Coronary artery (tissue), 2 donors: ENCODE measurements around the gene CTIF.
A peak's percentile ranks its signal among the peaks of the same experiment; 100 is the strongest.

ENCODE experiments used
- DNase-seq: peaks from one replicate; pipeline ENCODE4 v3.0.0-alpha.2; 2017; ENCODE audit warnings: low spot score
- H3K27ac ChIP-seq, 2 donors: fragments of 200-600 bp; sonication (generic); one replicate each; pipeline ENCODE4 v1.5.1; 2016 to 2019
- H3K4me3 ChIP-seq: fragments of 200-600 bp; sonication (generic); 2 replicates; pipeline ENCODE4 v1.5.1; 2016; ENCODE audit warnings: mild to moderate bottlenecking, moderate library complexity
- TF ChIP-seq, protein P1 (sequence below): fragments of 200-600 bp; sonication (generic); IDR thresholded peaks from one replicate; pipeline ENCODE4 v1.5.1; 2019; ENCODE audit warnings: antibody characterized with exemption

Gene CTIF

DNA sequence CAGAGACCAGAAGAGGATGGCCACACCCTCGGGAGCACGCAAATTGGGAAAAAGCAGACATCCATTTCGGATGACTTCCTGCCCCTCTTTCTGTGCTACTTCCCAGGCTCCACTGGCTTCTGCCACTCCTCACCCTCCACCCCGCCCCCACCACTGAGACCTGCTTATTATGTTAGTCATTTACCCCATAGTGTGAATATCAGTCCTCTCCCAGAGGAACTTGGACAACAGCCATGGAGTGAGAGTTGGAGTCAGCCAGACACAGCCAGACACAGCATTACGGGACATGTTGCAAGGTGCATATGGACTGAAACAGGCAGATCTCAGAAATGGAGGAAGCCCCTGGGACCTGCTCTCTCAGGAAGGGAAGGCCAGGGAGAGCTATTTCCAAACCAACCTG is 51.8 kb downstream of the CTIF start:
- DNase-seq = no peak
- no peak overlapping the region for H3K4me3 ChIP-seq
- peak overlapping the region; percentile 50 to 70 for H3K27ac ChIP-seq
- TF ChIP-seq, protein P1, sequence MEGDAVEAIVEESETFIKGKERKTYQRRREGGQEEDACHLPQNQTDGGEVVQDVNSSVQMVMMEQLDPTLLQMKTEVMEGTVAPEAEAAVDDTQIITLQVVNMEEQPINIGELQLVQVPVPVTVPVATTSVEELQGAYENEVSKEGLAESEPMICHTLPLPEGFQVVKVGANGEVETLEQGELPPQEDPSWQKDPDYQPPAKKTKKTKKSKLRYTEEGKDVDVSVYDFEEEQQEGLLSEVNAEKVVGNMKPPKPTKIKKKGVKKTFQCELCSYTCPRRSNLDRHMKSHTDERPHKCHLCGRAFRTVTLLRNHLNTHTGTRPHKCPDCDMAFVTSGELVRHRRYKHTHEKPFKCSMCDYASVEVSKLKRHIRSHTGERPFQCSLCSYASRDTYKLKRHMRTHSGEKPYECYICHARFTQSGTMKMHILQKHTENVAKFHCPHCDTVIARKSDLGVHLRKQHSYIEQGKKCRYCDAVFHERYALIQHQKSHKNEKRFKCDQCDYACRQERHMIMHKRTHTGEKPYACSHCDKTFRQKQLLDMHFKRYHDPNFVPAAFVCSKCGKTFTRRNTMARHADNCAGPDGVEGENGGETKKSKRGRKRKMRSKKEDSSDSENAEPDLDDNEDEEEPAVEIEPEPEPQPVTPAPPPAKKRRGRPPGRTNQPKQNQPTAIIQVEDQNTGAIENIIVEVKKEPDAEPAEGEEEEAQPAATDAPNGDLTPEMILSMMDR = no peak

DNA sequence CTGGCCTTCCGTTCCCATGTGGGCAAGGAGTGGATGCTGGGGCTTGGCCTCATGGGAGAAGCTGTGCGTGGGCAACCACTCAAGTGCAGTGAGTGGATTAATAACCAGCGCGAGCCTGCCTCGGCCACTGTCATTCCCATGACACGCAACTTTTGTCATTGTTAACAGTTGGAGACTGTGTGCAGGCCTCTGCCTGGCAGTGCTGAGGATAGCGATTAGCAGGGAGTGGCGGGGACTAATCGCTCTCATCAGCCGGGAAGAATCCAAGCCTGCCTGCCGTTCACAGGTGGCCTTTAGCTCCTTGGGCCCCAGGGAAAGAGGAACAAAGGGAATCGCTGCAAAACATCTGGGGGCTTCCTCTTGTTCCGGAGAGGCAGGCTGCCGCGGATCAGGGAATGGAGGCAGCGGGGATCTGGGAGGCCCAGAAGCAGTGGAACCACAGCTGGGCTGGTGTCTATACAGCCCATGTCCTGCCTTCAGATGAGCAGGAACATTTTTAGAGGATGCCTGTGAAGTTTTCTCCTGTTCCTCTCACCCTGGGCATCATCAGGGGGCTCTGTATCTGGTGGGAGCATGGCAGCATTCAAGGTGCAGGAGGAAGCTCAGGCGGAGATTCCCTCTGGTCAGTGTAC is 53.8 kb downstream of the CTIF start:
- TF ChIP-seq, protein P1 = no peak
- DNase-seq = no peak

DNA sequence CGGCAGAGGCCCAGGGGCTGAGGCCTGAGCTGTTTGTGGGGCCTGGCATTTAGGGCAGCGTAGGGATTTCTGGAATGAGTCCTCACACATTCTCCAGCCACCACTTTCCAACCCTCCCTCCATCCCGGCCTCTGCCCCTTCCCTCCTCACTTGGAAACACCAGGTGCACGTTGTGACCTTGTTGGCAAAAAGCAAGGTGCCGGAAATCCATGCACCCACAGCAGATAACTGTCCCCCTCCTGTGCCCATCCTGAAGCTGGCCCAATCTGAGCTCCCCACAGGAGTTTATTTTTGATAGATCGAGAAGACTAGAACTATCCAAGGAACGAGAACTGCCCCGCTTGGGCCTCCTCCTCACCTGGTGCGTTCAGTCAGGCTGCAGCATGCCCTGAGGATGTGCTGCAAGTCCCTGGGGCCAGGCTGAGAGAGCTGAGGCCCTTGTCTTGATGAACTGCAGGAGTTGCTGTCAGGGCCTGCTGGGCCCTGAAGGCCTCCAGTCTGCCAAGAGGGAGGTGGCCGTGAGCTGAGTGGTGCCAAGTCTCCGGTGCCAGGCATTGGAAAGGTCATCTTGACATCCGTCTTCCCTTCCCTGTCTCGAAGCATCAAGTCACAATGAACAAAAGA is 55.8 kb downstream of the CTIF start:
- Histone ChIP-seq H3K4me3 (no peak overlapping the region), H3K27ac (peak overlapping the region; percentile 10 to 42)
- no peak for DNase-seq
- TF ChIP-seq, protein P1 = no peak

More for the DNA sequence above, 53.8 kb downstream of the CTIF start:
- peak overlapping the region in 1 of 2 donors; percentile 21 for H3K27ac ChIP-seq
- no peak overlapping the region for H3K4me3 ChIP-seq

DNA sequence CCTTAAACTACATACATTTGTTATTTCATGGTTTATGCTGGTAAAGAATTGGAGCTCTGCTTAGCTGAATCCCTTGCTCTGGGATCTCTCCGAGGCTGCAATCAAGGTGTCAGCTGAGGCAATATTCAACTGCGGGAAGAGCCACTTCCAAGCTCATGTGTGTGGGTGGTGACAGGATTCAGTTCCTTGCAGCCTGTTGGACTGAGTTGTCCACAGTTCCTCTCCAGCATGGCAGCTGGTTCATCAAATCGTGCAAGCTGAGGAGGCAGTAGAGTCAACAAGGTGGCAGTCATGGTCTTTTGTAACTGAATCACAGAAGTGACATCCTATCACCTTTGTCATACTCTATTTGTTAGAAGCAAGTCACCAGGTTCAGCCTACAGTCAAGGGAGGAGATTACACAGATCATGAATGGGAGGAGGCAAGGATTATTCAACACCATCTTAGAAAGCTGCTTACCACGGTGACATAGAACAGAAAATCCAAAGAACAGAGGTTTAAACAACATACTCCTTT is 56.9 kb downstream of the CTIF start:
- H3K27ac ChIP-seq = no peak overlapping the region
- H3K4me3 ChIP-seq = no peak overlapping the region
- DNase-seq = no peak
- TF ChIP-seq, protein P1 = no peak

DNA sequence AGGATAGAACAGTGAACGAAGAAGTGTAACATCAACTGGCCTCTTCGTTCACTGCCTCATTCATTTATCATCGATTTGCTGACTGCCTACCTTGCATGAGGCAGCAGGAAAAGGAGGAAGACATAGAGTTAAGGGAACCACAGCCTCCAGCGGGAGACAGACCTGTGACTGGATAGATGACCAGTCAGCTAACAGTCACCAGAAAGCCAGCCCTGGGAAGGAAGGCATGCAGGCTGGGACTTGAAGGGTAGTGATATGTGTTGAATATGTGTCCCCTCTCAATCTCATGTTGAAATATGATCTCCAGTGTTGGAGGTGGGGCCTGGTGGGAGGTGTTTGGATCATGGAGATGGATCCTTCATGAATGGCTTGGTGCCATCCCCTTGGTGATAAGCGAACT is 58.3 kb downstream of the CTIF start:
- no peak overlapping the region for H3K27ac ChIP-seq
- TF ChIP-seq, protein P1 = no peak
- DNase-seq = no peak
- no peak overlapping the region for H3K4me3 ChIP-seq

DNA sequence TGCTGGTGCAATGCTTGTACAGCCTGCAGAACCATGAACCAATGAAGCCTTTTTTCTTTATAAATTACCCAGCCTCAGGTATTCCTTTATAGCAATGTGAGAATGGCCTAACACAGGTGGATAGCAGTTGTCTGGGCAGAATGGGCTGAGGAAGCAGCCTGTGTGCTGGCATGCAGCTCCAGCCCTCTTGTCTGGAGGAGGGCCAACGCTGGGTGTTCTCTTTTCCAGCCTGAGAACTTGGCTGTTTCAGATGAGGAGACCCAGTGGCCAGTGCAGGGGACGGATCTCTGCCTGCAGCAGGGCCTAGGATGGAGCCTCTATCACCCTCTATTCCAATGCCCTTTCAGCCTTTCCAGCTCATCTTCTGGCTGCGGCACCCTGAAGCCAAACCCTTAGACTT is 58.8 kb downstream of the CTIF start:
- TF ChIP-seq, protein P1 = no peak
- Histone ChIP-seq H3K4me3 (no peak overlapping the region), H3K27ac (no peak overlapping the region)
- no peak for DNase-seq

DNA sequence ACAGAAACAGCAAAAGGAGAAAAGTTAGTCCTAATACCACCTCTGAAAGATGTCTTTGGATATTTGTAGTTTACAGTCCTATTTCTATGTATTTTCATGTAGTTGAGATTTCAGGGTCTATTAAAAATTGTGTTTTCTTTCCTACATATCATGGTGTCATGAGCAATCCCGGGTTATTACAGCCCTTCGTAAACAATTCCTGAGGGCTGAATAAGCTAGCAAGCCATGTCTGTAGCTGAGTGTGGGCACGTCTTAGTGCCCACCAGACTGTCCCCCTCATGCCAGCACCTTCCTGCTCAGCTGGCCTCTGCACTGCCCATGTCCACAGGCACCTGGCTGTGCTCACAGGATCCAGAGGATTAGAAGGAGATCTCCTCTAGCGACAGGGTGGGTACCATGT is 60.6 kb downstream of the CTIF start:
- DNase-seq = no peak
- TF ChIP-seq, protein P1 = no peak
- Histone ChIP-seq H3K4me3 (no peak overlapping the region), H3K27ac (peak overlapping the region in 1 of 2 donors; percentile 56)
